HG02970 (cell line): ENCODE data around the gene SEL1L2.
"Not testable (repeated sequence)": the region's sequence is repeated elsewhere in the genome, so short reads cannot be mapped to it uniquely, and the experiment has no call there.

Experiments used
- ATAC-seq: cut with Tn5 transposase; IDR thresholded peaks from one replicate; pipeline ENCODE4 v1.9.1; 2021; ENCODE audit warnings: mild to moderate bottlenecking, moderate library complexity, moderate number of reproducible peaks; ENCODE audit not compliant: unreplicated experiment, low FRiP score

SEL1L2 gene

GRCh38 chr20:13990465-13990864, at the start of gene SEL1L2:
Gene SEL1L2, minus strand, starts transcription at chr20:13990614. Its CDS starts 80 bp downstream, at chr20:13990534.
- ATAC-seq: no peak

- no peak for ATAC-seq
Measured at GRCh38 chr20:14036567-14036966, 46.2 kb upstream of the SEL1L2 start.

GRCh38 chr20:14033310-14033709, 42.9 kb upstream of the SEL1L2 start:
- ATAC-seq: no peak

- ATAC-seq: no peak
Measured at GRCh38 chr20:14030991-14031390, 40.6 kb upstream of the SEL1L2 start.

- ATAC-seq: no peak
Measured at GRCh38 chr20:14012671-14013070, 22.3 kb upstream of the SEL1L2 start.

GRCh38 chr20:14009208-14009607, 18.8 kb upstream of the SEL1L2 start:
- no peak for ATAC-seq

- ATAC-seq: no peak
Measured at GRCh38 chr20:14005996-14006395, 15.6 kb upstream of the SEL1L2 start.

- no peak for ATAC-seq
Measured at GRCh38 chr20:14000917-14001316, 10.5 kb upstream of the SEL1L2 start.

- ATAC-seq: no peak
Measured at GRCh38 chr20:13996265-13996664, 5.9 kb upstream of the SEL1L2 start.

GRCh38 chr20:13995841-13996240, 5.4 kb upstream of the SEL1L2 start:
- no peak for ATAC-seq

GRCh38 chr20:13995086-13995665, 4.8 kb upstream of the SEL1L2 start, which contains the start of gene MACROD2:
Gene MACROD2, plus strand, starts transcription at chr20:13995516.
- ATAC-seq: no peak

GRCh38 chr20:13991955-13992354, 1.5 kb upstream of the SEL1L2 start:
- ATAC-seq: not testable (repeated sequence)

GRCh38 chr20:13991311-13991710, 897 bp upstream of the SEL1L2 start:
- ATAC-seq: no peak

- ATAC-seq: no peak
Measured at GRCh38 chr20:13984211-13984610, 6.2 kb downstream of the SEL1L2 start.

- no peak for ATAC-seq
Measured at GRCh38 chr20:13960525-13960924, 29.9 kb downstream of the SEL1L2 start.

- ATAC-seq: no peak
Measured at GRCh38 chr20:13960119-13960518, 30.3 kb downstream of the SEL1L2 start.

- no peak for ATAC-seq
Measured at GRCh38 chr20:13953227-13953626, 37.2 kb downstream of the SEL1L2 start.

GRCh38 chr20:13947719-13948118, 42.7 kb downstream of the SEL1L2 start:
- no peak for ATAC-seq

- no peak for ATAC-seq
Measured at GRCh38 chr20:13941031-13941430, 49.4 kb downstream of the SEL1L2 start.

GRCh38 chr20:13936781-13937576, 53.4 kb downstream of the SEL1L2 start:
- ATAC-seq: no peak

- no peak for ATAC-seq
Measured at GRCh38 chr20:13934992-13935894, 55.2 kb downstream of the SEL1L2 start.
